ENCODE results near the gene RYR2. TPM values are rescaled to one million over a fixed set of nuclear protein-coding genes. Genes with fewer than 3 reads are reported as not detected.
"Not testable (repeated sequence)": the region's sequence is repeated elsewhere in the genome, so short reads cannot be mapped to it uniquely, and the experiment has no call there.

Gene RYR2
- total and polyA plus RNA-seq, 3 donors from 2014 or later = 5.4 to 9.5 (median 9.1) TPM

GRCh38 chr1:237834461-237834860, 792.5 kb downstream of the RYR2 start:
- no peaks in the 10 kb centered on the region for H3K9me3 ChIP-seq
- no peak for DNase-seq
- no peak overlapping the region for H3K27ac ChIP-seq
- no peaks in the 10 kb centered on the region for H3K36me3 ChIP-seq (ENCODE audit: low read depth, missing control alignments)
- H3K27me3 ChIP-seq = no peaks in the 10 kb centered on the region
- intact Hi-C loops (cut with DNase I; ENCODE audit: low total_unique reads) = no loop called here
- no peak overlapping the region for H3K4me3 ChIP-seq
- 75% methylated on average over 3 of the region's 3 CpGs for WGBS, 2 donors
- TF ChIP-seq CTCF (IDR thresholded peaks at IDR 0.05) = no peak
- TF ChIP-seq POLR2A (IDR thresholded peaks at IDR 0.05) = no peak
- no peaks in the 10 kb centered on the region for H3K4me1 ChIP-seq

- Histone ChIP-seq H3K4me1 (no peaks in the 10 kb centered on the region), H3K27ac (no peak overlapping the region), H3K9me3 (no peaks in the 10 kb centered on the region), H3K4me3 (no peak overlapping the region), H3K36me3 (ENCODE audit: low read depth, missing control alignments) (no peaks in the 10 kb centered on the region), H3K27me3 (no peaks in the 10 kb centered on the region)
- 46 to 49% methylated on average over 3 of the region's 3 CpGs for WGBS, 2 donors
- no peak for TF ChIP-seq POLR2A (IDR thresholded peaks at IDR 0.05)
- TF ChIP-seq CTCF (IDR thresholded peaks at IDR 0.05) = no peak
- no peak for DNase-seq
- intact Hi-C loops (cut with DNase I; ENCODE audit: low total_unique reads) = no loop called here
Measured at GRCh38 chr1:237838320-237838719, 796.3 kb downstream of the RYR2 start.

GRCh38 chr1:237838904-237839534, 797.0 kb downstream of the RYR2 start:
- WGBS, 2 donors = 96% methylated on average over 4 to 6 of the region's 6 CpGs
- Histone ChIP-seq H3K27ac (no peak overlapping the region), H3K9me3 (no peaks in the 10 kb centered on the region), H3K27me3 (no peaks in the 10 kb centered on the region), H3K4me3 (no peak overlapping the region), H3K4me1 (no peaks in the 10 kb centered on the region), H3K36me3 (ENCODE audit: low read depth, missing control alignments) (no peaks in the 10 kb centered on the region)
- DNase-seq = no peak
- TF ChIP-seq CTCF (IDR thresholded peaks at IDR 0.05) = no peak
- TF ChIP-seq POLR2A (IDR thresholded peaks at IDR 0.05) = no peak
- intact Hi-C loops (cut with DNase I; ENCODE audit: low total_unique reads) = no loop called here

GRCh38 chr1:237841485-237841884, 799.5 kb downstream of the RYR2 start:
- 61% methylated on average over 3 of the region's 3 CpGs for WGBS, 2 donors
- intact Hi-C loops (cut with DNase I; ENCODE audit: low total_unique reads) = no loop called here

GRCh38 chr1:237843516-237843915, 801.5 kb downstream of the RYR2 start:
- intact Hi-C loops (cut with DNase I; ENCODE audit: low total_unique reads); H3K9me3 ChIP-seq; H3K27me3 ChIP-seq; H3K4me1 ChIP-seq; DNase-seq; H3K4me3 ChIP-seq; H3K36me3 ChIP-seq (ENCODE audit: low read depth, missing control alignments); H3K27ac ChIP-seq: not testable (repeated sequence)
- 98 to 100% methylated on average over 1 to 3 of the region's 3 CpGs for WGBS, 2 donors

More at GRCh38 chr1:237841485-237841884, 799.5 kb downstream of the RYR2 start:
- Histone ChIP-seq H3K36me3 (ENCODE audit: low read depth, missing control alignments) (no peaks in the 10 kb centered on the region), H3K4me3 (no peak overlapping the region), H3K27me3 (no peaks in the 10 kb centered on the region), H3K27ac (no peak overlapping the region), H3K9me3 (no peaks in the 10 kb centered on the region), H3K4me1 (no peaks in the 10 kb centered on the region)
- TF ChIP-seq POLR2A (IDR thresholded peaks at IDR 0.05) (no peak), CTCF (IDR thresholded peaks at IDR 0.05) (no peak)
- no peak for DNase-seq
